Esophagus muscularis mucosa (tissue), 4 donors: ENCODE results near the gene CBFA2T3. TPM values are rescaled to one million over a fixed set of nuclear protein-coding genes. Genes with fewer than 3 reads are reported as not detected.

Source experiments
- DNase-seq: peaks from one replicate; pipeline ENCODE4 v3.0.0-alpha.2; 2017; ENCODE audit errors: extremely low spot score
- H3K27ac ChIP-seq, 4 donors: fragments of 200-600 bp; sonication (generic); replicated peaks in 1 of 4; 1 replicate in 3 of 4; 2 replicates in 1 of 4; pipeline ENCODE4 v1.5.1; 2016 to 2019; ENCODE audit warnings: mild to moderate bottlenecking in 1 of 4
- H3K27me3 ChIP-seq, 4 donors: fragments of 200-600 bp; sonication (generic); one replicate each; pipeline versions ENCODE4 v1.5.1 to v1.6.0; 2016 to 2019
- H3K36me3 ChIP-seq, 4 donors: fragments of 200-600 bp; sonication (generic); one replicate each; pipeline ENCODE4 v1.5.1; 2016 to 2019
- H3K4me1 ChIP-seq, 4 donors: fragments of 200-600 bp; sonication (generic); one replicate each; pipeline ENCODE4 v1.5.1; 2016 to 2019
- H3K4me3 ChIP-seq, 4 donors: fragments of 200-600 bp; sonication (generic); 1 replicate in 2 of 4; 2 replicates in 2 of 4; pipeline ENCODE4 v1.5.1; 2016 to 2019; ENCODE audit warnings: mild to moderate bottlenecking in 4 of 4, moderate library complexity in 1 of 4
- H3K9me3 ChIP-seq, 4 donors: fragments of 200-600 bp; sonication (generic); 1 replicate in 3 of 4; 2 replicates in 1 of 4; pipeline ENCODE4 v1.5.1; 2016 to 2019
- EP300 ChIP-seq: sonication (generic); formaldehyde crosslinking; IDR thresholded peaks from one replicate; pipeline ENCODE4 v1.6.1; 2017; ENCODE audit warnings: antibody characterized with exemption
- POLR2A ChIP-seq: fragments of 450-650 bp; IDR thresholded peaks from one replicate; pipeline ENCODE4 v1.6.1; 2017; ENCODE audit warnings: antibody characterized with exemption, moderate library complexity, mild to moderate bottlenecking, low read depth
- POLR2AphosphoS5 ChIP-seq, 2 donors: sonication (generic); formaldehyde crosslinking; IDR thresholded peaks; one replicate each; pipeline ENCODE4 v1.6.1; 2017; ENCODE audit warnings: antibody characterized with exemption in 2 of 2
- WGBS: methylation state at CpG from one replicate; pipeline ENCODE4 v1.1.5; 2018; 5-methylcytosine and 5-hydroxymethylcytosine counted together
- intact Hi-C: fragments of 100-400 bp; cut with DNase I; formaldehyde crosslinking; loops from one replicate; pipeline ENCODE4 v1.15.1; 2023
- total RNA-seq, 4 donors: library from RNA; depleted of rRNA; stranded (reverse); fragments of >200 nt; gene quantifications; one replicate each; pipeline versions ENCODE4 v1.1.0 to v1.2.1, GENCODE V29; 2016
- TF ChIP-seq, protein P1 (sequence below), 3 experiments: fragments of 200-600 bp in 2 of 3; fragments of 450-650 bp in 1 of 3; sonication (generic) in 2 of 3; IDR thresholded peaks; one replicate each; pipeline ENCODE4 v1.5.1; 2017 to 2019; ENCODE audit warnings: antibody characterized with exemption in 3 of 3, mild to moderate bottlenecking in 2 of 3, moderate library complexity in 1 of 3

CBFA2T3 gene
- total RNA-seq, 4 donors from 2014 or later: 2.0 to 10.4 (median 3.5) TPM

DNA sequence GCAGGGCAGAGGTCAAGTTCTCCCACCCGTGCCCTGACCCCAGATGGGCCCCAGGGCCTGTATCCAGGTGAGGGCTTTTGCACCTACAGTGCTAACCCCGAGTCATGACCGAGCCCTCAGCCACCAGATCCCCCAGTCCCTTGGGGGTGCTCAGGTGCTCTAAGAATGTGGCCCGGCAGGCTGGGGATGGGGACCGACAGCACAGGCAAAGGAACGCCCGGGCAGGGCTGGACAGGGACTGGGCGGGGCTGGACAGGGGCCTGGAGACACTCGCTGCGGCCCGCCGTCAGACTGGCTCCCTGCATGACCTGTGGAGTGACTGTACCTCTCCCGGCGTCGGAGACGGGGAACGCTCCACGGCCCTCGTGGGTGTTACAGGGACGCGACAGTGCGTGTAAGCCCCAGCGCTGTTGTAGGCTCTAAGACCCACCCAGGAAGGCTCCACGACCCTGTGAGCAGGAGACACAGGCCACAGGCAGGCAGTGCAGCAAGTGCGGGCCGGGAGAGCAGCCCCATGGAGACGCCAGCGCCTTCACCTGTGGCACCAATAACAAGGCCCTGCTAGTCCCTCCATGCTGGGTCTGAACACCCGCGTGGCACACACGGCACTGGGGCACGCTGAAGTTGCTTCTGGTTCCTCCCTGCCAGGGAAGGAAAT lies 38.8 kb downstream of the CBFA2T3 start:
- TF ChIP-seq POLR2AphosphoS5 (IDR thresholded peaks at IDR 0.05) (no peak), EP300 (no peak), POLR2A (no peak)
- TF ChIP-seq, protein P1, sequence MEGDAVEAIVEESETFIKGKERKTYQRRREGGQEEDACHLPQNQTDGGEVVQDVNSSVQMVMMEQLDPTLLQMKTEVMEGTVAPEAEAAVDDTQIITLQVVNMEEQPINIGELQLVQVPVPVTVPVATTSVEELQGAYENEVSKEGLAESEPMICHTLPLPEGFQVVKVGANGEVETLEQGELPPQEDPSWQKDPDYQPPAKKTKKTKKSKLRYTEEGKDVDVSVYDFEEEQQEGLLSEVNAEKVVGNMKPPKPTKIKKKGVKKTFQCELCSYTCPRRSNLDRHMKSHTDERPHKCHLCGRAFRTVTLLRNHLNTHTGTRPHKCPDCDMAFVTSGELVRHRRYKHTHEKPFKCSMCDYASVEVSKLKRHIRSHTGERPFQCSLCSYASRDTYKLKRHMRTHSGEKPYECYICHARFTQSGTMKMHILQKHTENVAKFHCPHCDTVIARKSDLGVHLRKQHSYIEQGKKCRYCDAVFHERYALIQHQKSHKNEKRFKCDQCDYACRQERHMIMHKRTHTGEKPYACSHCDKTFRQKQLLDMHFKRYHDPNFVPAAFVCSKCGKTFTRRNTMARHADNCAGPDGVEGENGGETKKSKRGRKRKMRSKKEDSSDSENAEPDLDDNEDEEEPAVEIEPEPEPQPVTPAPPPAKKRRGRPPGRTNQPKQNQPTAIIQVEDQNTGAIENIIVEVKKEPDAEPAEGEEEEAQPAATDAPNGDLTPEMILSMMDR (IDR thresholded peaks at IDR 0.05): no peak
- Histone ChIP-seq H3K4me3 (peak overlapping the region in 1 of 4 donors; percentile 55), H3K27me3 (peaks cover 0 to 88% (median 17%) of the 10 kb centered on the region in 4 donors), H3K4me1 (peaks cover 42 to 68% (median 65%) of the 10 kb centered on the region in 4 donors), H3K27ac (peak overlapping the region in 2 of 4 donors; percentile 45 to 72), H3K9me3 (no peaks in the 10 kb centered on the region), H3K36me3 (no peaks in the 10 kb centered on the region)
- intact Hi-C loops: loop anchor here (2.0 kb wide), 1 partner anchor 277 kb away; no protein-coding TSS in a partner anchor
- no peak for DNase-seq
- WGBS: 85% methylated on average over 16 of the region's 32 CpGs

DNA sequence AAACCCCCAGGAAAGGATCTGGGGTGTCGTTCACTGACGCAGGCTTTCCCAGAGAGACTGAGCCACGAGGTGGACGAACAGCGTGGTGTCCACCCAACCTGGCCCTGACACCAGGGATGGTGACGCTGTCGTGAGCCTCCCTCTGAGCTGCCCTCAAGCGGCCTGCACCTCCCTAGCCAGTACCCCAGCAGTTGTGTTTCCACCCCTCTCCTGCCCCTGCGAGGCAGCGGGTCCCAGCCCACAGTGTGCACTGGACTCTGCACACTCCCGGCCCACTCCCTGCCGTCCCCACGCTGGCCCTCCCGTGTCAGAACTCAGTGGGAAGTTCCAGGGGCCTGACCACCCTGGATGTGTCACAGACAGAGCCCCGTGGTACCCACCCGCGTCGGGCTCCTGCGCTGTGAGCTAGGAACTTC lies 39.8 kb downstream of the CBFA2T3 start:
- peaks cover 0 to 85% (median 12%) of the 10 kb centered on the region in 4 donors for H3K27me3 ChIP-seq
- peak overlapping the region; percentile 43 to 60 (median 52) for H3K27ac ChIP-seq
- intact Hi-C loops: no loop called here
- H3K9me3 ChIP-seq: no peaks in the 10 kb centered on the region
- TF ChIP-seq EP300 (no peak), POLR2AphosphoS5 (IDR thresholded peaks at IDR 0.05) (no peak), POLR2A (no peak)
- TF ChIP-seq, protein P1 (IDR thresholded peaks at IDR 0.05): no peak
- H3K4me3 ChIP-seq: no peak overlapping the region
- no peak for DNase-seq
- no peaks in the 10 kb centered on the region for H3K36me3 ChIP-seq
- peaks cover 45 to 67% (median 64%) of the 10 kb centered on the region in 4 donors for H3K4me1 ChIP-seq
- WGBS: 71% methylated on average over 6 of the region's 19 CpGs

DNA sequence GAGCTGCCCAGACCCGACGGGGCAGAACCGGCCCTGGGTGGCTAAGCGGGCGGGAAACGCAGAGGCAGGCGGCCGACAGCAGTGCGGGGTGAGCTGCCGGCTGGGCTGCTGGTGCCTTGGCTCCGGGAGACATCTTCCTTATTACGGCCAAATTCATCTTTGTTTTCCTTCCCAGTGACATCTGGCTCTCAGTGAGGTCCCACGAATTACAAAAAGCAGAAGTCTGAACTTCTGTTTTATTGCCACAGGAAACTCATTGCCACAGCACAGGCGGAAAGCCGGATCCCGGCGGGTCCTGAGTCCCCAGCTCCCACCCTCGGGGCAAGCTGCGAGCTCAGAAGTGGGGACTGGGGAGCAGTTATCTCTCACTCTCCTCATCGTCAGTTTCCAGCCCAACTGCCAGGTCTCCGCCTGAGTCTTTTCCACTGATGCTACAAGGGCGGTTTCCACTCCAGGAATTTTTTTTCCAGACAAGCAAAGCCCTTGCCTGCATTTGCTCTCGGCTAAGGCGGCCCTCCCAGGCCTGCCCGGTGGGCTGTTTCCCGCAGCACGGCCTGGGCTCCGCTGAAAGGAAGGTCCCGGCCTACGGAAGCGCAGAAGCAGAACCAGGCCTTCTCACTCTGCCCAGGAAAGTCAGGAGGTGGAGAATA lies 40.3 kb downstream of the CBFA2T3 start:
- Histone ChIP-seq H3K36me3 (no peaks in the 10 kb centered on the region), H3K9me3 (no peaks in the 10 kb centered on the region), H3K27ac (peak overlapping the region; percentile 43 to 60 (median 52)), H3K4me1 (peaks cover 43 to 62% (median 58%) of the 10 kb centered on the region in 4 donors), H3K4me3 (peak overlapping the region in 2 of 4 donors; percentile 7 to 28), H3K27me3 (peaks cover 0 to 85% (median 11%) of the 10 kb centered on the region in 4 donors)
- no peak for DNase-seq
- intact Hi-C loops: no loop called here
- WGBS: 45% methylated on average over 20 of the region's 31 CpGs
- TF ChIP-seq, protein P1 (IDR thresholded peaks at IDR 0.05): no peak
- TF ChIP-seq POLR2AphosphoS5 (IDR thresholded peaks at IDR 0.05) (no peak), EP300 (no peak), POLR2A (no peak)

DNA sequence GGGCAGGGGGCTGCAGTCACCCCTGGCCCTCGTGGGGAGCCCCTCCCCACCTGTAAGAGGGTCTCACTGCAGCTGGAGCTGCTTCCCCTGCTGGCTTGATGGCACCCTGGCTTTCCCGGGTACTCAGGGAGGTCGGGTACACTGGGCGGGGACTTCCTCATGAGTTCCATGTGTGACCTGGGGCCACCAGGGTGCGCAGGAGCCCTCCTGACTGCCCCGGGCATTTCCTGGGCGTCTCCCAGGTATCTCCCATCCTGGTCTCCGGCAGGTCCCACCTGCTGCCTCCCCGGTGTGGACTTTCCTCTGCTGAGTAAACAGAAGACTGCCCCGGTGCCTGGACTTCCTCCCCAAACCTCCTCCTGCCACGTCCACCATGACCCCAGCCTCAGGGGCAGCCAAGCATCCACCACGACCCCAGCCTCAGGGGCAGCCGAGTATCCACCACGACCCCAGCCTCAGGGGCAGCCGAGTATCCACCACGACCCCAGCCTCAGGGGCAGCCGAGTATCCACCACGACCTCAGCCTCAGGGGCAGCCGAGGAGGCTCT lies 40.9 kb downstream of the CBFA2T3 start:
- 57% methylated on average over 9 of the region's 19 CpGs for WGBS
- TF ChIP-seq EP300: no peak
- TF ChIP-seq, protein P1 (IDR thresholded peaks at IDR 0.05): no peak
- TF ChIP-seq POLR2A: no peak
- TF ChIP-seq POLR2AphosphoS5 (IDR thresholded peaks at IDR 0.05): no peak
- peak overlapping the region in 2 of 4 donors; percentile 7 to 28 for H3K4me3 ChIP-seq
- H3K9me3 ChIP-seq: no peaks in the 10 kb centered on the region
- peaks cover 43 to 56% (median 54%) of the 10 kb centered on the region in 4 donors for H3K4me1 ChIP-seq
- no peak for DNase-seq
- intact Hi-C loops: no loop called here
- H3K36me3 ChIP-seq: no peaks in the 10 kb centered on the region
- H3K27me3 ChIP-seq: peaks cover 0 to 87% (median 11%) of the 10 kb centered on the region in 4 donors
- H3K27ac ChIP-seq: peak overlapping the region; percentile 43 to 60 (median 52)
